ENCODE data around the gene JPT2.

The JPT2 gene

GRCh38 chr16:1690810-1691209, 12.7 kb downstream of the JPT2 start:
- Histone ChIP-seq H3K36me3 (ENCODE audit: control insufficient read depth, low read length) (peaks cover 93% of the 10 kb centered on the region), H3K9me3 (ENCODE audit: control insufficient read depth, insufficient read depth, low read length) (no peaks in the 10 kb centered on the region), H3K4me1 (ENCODE audit: control insufficient read depth, low read length) (no peaks in the 10 kb centered on the region), H3F3A (ENCODE audit: control insufficient read depth, insufficient read depth) (no peaks in the 10 kb centered on the region), H3K4me2 (ENCODE audit: low read length) (no peak overlapping the region), H3K9me2 (replicated peaks; ENCODE audit: control insufficient read depth, low read length) (no peaks in the 10 kb centered on the region), H3K79me2 (ENCODE audit: control insufficient read depth, low read length) (peaks cover 92% of the 10 kb centered on the region), H3K4me3 (ENCODE audit: low read length) (no peak overlapping the region), H3K27ac (ENCODE audit: low read depth, low read length) (no peak overlapping the region), H3K27me3 (ENCODE audit: control insufficient read depth, low read length) (no peaks in the 10 kb centered on the region), H4K20me1 (ENCODE audit: control insufficient read depth, insufficient read depth, low read depth, low read length) (peaks cover 11% of the 10 kb centered on the region; the same call in 1 of the 2 replicates)
- TF ChIP-seq CTCF (IDR thresholded peaks at IDR 0.05; ENCODE audit: low read depth, low read length, poor library complexity, severe bottlenecking) (no peak), EZH2phosphoT487 (IDR thresholded peaks at IDR 0.05; ENCODE audit: borderline replicate concordance, low read length) (no peak)

DNA sequence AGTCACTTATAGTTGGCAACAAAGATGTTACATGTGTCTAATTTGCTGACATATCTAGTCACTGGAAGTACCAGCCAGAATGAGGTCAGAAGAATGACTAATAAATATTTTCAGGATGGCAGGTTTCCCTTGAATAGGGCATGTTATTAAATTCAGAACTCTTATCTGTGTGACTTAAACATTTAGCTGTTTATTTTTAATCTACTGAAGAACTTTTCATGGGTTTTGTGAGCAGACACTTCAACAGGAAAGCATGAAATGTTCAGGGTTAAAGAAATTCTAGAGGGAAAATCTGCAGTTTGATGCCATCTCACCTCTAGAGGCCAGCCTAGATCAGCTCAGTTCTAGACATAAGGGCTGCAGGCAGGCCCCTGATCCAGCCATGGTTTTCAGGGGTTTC, 13.2 kb downstream of the JPT2 start:
- Histone ChIP-seq H3K4me2 (ENCODE audit: low read length) (no peak overlapping the region), H3F3A (ENCODE audit: control insufficient read depth, insufficient read depth) (no peaks in the 10 kb centered on the region), H3K4me1 (ENCODE audit: control insufficient read depth, low read length) (no peaks in the 10 kb centered on the region), H3K4me3 (ENCODE audit: low read length) (no peak overlapping the region), H3K79me2 (ENCODE audit: control insufficient read depth, low read length) (peaks cover 88% of the 10 kb centered on the region), H3K27me3 (ENCODE audit: control insufficient read depth, low read length) (no peaks in the 10 kb centered on the region), H3K36me3 (ENCODE audit: control insufficient read depth, low read length) (peaks cover 96% of the 10 kb centered on the region), H3K9me2 (replicated peaks; ENCODE audit: control insufficient read depth, low read length) (no peaks in the 10 kb centered on the region), H4K20me1 (ENCODE audit: control insufficient read depth, insufficient read depth, low read depth, low read length) (peaks cover 11% of the 10 kb centered on the region; the same call in 1 of the 2 replicates), H3K27ac (ENCODE audit: low read depth, low read length) (no peak overlapping the region), H3K9me3 (ENCODE audit: control insufficient read depth, insufficient read depth, low read length) (no peaks in the 10 kb centered on the region)
- no peak for TF ChIP-seq EZH2phosphoT487 (IDR thresholded peaks at IDR 0.05; ENCODE audit: borderline replicate concordance, low read length)
- TF ChIP-seq CTCF (IDR thresholded peaks at IDR 0.05; ENCODE audit: low read depth, low read length, poor library complexity, severe bottlenecking): no peak

DNA sequence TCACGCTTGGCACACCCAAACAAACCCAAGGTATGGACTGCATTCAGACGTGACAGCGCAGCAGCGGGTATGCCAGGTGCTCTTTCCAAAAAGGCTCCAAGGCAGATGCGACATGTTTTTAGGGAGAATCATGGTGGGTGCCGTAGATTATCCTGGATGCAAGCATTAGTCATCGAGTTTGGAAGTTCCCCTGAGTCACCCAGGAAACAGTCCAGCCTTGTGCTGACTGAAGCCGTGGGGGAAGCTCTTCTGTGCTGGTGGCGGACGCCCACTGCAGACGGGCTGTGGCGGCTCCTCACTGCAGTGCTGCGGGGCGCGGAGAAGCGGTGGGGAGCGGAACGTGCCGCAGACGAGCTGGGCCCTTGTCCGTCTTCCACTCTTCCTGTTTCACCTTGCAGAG, 13.9 kb downstream of the JPT2 start:
- Histone ChIP-seq H3K27me3 (ENCODE audit: control insufficient read depth, low read length) (no peaks in the 10 kb centered on the region), H3K9me3 (ENCODE audit: control insufficient read depth, insufficient read depth, low read length) (no peaks in the 10 kb centered on the region), H4K20me1 (ENCODE audit: control insufficient read depth, insufficient read depth, low read depth, low read length) (peaks cover 11% of the 10 kb centered on the region; the same call in 1 of the 2 replicates), H3K36me3 (ENCODE audit: control insufficient read depth, low read length) (peaks cover 97% of the 10 kb centered on the region), H3K27ac (ENCODE audit: low read depth, low read length) (no peak overlapping the region), H3K4me1 (ENCODE audit: control insufficient read depth, low read length) (no peaks in the 10 kb centered on the region), H3K4me3 (ENCODE audit: low read length) (no peak overlapping the region), H3K9me2 (replicated peaks; ENCODE audit: control insufficient read depth, low read length) (no peaks in the 10 kb centered on the region), H3F3A (ENCODE audit: control insufficient read depth, insufficient read depth) (no peaks in the 10 kb centered on the region), H3K4me2 (ENCODE audit: low read length) (no peak overlapping the region), H3K79me2 (ENCODE audit: control insufficient read depth, low read length) (peaks cover 82% of the 10 kb centered on the region)
- TF ChIP-seq CTCF (IDR thresholded peaks at IDR 0.05; ENCODE audit: low read depth, low read length, poor library complexity, severe bottlenecking): no peak
- no peak for TF ChIP-seq EZH2phosphoT487 (IDR thresholded peaks at IDR 0.05; ENCODE audit: borderline replicate concordance, low read length)
